ENCODE measurements around the gene EHMT1. TPM values are rescaled to one million over a fixed set of nuclear protein-coding genes. Genes with fewer than 3 reads are reported as not detected.

EHMT1 gene
- polyA plus RNA-seq, 1 of the 3 experiments (the other 2 are of a cell fraction): 39.5 TPM

DNA sequence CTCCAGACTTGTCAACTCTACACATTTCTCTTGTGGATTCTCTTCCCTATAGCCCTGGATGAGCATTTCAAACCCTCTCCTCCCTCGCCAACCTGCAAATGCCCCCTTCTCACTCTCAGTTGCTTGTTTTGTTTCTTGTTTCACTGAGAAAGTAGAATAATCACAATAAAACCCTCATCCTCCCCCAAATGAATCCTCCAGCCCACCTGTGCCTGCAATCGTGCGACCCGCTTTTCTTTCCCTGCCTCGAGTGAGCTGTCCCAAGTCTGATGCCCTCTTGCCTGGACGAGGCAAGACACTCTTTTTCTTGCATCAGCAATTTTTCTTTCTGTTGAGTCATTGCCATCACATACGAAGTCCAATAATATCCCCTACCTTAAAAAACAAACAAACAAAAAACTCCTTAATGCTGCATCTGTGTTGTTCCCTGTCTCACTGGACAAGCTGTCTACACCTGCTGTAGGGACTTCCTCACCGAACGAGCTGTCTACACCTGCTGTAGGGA, 255.1 kb downstream of the EHMT1 start:
- CTCF ChIA-PET: no interaction called here
- no peak overlapping the region for H3K9ac ChIP-seq
- peaks cover 0 to 4% of the 10 kb centered on the region in 2 experiments; a peak in 1 of 4 replicates for H3K4me1 ChIP-seq (ENCODE audit: control insufficient read depth in 1 of 2, insufficient read depth in 2 of 2, low read depth in 1 of 2, low read length in 1 of 2)
- no peaks in the 10 kb centered on the region for H3K27me3 ChIP-seq (ENCODE audit: insufficient read depth)
- no peaks in the 10 kb centered on the region for H3K9me3 ChIP-seq
- H3K36me3 ChIP-seq (replicated peaks in 1 of 2; ENCODE audit: control insufficient read depth in 1 of 2, insufficient read depth in 2 of 2, low read length in 1 of 2): no peaks in the 10 kb centered on the region
- 67% methylated on average over 9 of the region's 9 CpGs for WGBS (ENCODE audit: low lambda C conversion rate)
- H4K20me1 ChIP-seq (ENCODE audit: insufficient read depth): no peaks in the 10 kb centered on the region
- no peaks in the 10 kb centered on the region for H3K79me2 ChIP-seq (ENCODE audit: insufficient read depth)
- H3K4me2 ChIP-seq: no peak overlapping the region
- H3K9me2 ChIP-seq: no peaks in the 10 kb centered on the region
- no peak overlapping the region for H3K27ac ChIP-seq (ENCODE audit: low read depth in 2 of 2, low read length in 1 of 2)
- no peak for DNase-seq
- H2AFZ ChIP-seq (ENCODE audit: low read depth): no peak overlapping the region
- POLR2A ChIA-PET: no interaction called here
- H3F3A ChIP-seq (replicated peaks; ENCODE audit: insufficient read depth): no peaks in the 10 kb centered on the region
- TF ChIP-seq FOXJ3 (CRISPR knock-in tag; IDR thresholded peaks at IDR 0.05): no peak
- no peak for TF ChIP-seq EP300 (IDR thresholded peaks at IDR 0.05; ENCODE audit: borderline replicate concordance in 1 of 2, low read depth in 1 of 2, low read length in 1 of 2)
- TF ChIP-seq TEAD4 (IDR thresholded peaks at IDR 0.05; ENCODE audit: borderline replicate concordance, insufficient read depth): no peak
- TF ChIP-seq NRF1 (IDR thresholded peaks at IDR 0.05; ENCODE audit: low read depth, low read length): no peak
- no peak for TF ChIP-seq GATA2 (CRISPR knock-in tag; IDR thresholded peaks at IDR 0.05)
- TF ChIP-seq RFX5 (IDR thresholded peaks at IDR 0.05; ENCODE audit: low read length): no peak
- TF ChIP-seq, protein P1, sequence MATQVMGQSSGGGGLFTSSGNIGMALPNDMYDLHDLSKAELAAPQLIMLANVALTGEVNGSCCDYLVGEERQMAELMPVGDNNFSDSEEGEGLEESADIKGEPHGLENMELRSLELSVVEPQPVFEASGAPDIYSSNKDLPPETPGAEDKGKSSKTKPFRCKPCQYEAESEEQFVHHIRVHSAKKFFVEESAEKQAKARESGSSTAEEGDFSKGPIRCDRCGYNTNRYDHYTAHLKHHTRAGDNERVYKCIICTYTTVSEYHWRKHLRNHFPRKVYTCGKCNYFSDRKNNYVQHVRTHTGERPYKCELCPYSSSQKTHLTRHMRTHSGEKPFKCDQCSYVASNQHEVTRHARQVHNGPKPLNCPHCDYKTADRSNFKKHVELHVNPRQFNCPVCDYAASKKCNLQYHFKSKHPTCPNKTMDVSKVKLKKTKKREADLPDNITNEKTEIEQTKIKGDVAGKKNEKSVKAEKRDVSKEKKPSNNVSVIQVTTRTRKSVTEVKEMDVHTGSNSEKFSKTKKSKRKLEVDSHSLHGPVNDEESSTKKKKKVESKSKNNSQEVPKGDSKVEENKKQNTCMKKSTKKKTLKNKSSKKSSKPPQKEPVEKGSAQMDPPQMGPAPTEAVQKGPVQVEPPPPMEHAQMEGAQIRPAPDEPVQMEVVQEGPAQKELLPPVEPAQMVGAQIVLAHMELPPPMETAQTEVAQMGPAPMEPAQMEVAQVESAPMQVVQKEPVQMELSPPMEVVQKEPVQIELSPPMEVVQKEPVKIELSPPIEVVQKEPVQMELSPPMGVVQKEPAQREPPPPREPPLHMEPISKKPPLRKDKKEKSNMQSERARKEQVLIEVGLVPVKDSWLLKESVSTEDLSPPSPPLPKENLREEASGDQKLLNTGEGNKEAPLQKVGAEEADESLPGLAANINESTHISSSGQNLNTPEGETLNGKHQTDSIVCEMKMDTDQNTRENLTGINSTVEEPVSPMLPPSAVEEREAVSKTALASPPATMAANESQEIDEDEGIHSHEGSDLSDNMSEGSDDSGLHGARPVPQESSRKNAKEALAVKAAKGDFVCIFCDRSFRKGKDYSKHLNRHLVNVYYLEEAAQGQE (IDR thresholded peaks at IDR 0.05; ENCODE audit: low read depth, low read length): no peak
- TF ChIP-seq TAF1 (IDR thresholded peaks at IDR 0.05; ENCODE audit: borderline replicate concordance, low read depth, low read length): no peak
- TF ChIP-seq SMC3 (IDR thresholded peaks at IDR 0.05; ENCODE audit: low read depth, low read length): no peak
- no peak for TF ChIP-seq EZH2phosphoT487 (IDR thresholded peaks at IDR 0.05; ENCODE audit: borderline replicate concordance, low read depth)
- no peak for TF ChIP-seq ELF1 (IDR thresholded peaks at IDR 0.05)
- no peak for TF ChIP-seq MEF2A (IDR thresholded peaks at IDR 0.05; ENCODE audit: borderline replicate concordance, low read depth)
- TF ChIP-seq MXI1 (IDR thresholded peaks at IDR 0.05; ENCODE audit: low read depth, low read length): no peak
- no peak for TF ChIP-seq GABPA (IDR thresholded peaks at IDR 0.05; ENCODE audit: low read depth)
- TF ChIP-seq, protein P2, sequence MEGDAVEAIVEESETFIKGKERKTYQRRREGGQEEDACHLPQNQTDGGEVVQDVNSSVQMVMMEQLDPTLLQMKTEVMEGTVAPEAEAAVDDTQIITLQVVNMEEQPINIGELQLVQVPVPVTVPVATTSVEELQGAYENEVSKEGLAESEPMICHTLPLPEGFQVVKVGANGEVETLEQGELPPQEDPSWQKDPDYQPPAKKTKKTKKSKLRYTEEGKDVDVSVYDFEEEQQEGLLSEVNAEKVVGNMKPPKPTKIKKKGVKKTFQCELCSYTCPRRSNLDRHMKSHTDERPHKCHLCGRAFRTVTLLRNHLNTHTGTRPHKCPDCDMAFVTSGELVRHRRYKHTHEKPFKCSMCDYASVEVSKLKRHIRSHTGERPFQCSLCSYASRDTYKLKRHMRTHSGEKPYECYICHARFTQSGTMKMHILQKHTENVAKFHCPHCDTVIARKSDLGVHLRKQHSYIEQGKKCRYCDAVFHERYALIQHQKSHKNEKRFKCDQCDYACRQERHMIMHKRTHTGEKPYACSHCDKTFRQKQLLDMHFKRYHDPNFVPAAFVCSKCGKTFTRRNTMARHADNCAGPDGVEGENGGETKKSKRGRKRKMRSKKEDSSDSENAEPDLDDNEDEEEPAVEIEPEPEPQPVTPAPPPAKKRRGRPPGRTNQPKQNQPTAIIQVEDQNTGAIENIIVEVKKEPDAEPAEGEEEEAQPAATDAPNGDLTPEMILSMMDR (IDR thresholded peaks at IDR 0.05): no peak
- H3K4me3 ChIP-seq (ENCODE audit: low read depth in 2 of 2, low read length in 1 of 2): no peak overlapping the region
